A549 (cell line): ENCODE results near the gene EXOG. TPM values are rescaled to one million over a fixed set of nuclear protein-coding genes. Genes with fewer than 3 reads are reported as not detected.

Source experiments
- ATAC-seq, 2 experiments: fragments of 200-7000 bp in 1 of 2; fragments of >200 bp in 1 of 2; cut with Nextera tagmentation in 1 of 2; cut with Tn5 transposase in 1 of 2; 3 replicates each; pipeline versions ENCODE4 v1.8.0 to v1.9.1; 2018 to 2020; ENCODE audit warnings: mild to moderate bottlenecking in 1 of 2, moderate library complexity in 1 of 2
- CTCF ChIA-PET: fragments of 300-600 bp; sonication (Branson Sonifier 250); formaldehyde crosslinking; extraction: SDS; loops from one replicate; lab custom pipeline; 2021; ENCODE audit warnings: antibody characterized with exemption, inconsistent platforms; lab: Yijun Ruan, JAX
- POLR2A ChIA-PET: fragments of 350-600 bp; formaldehyde crosslinking; extraction: SDS; loops from one replicate; lab custom pipeline; 2021; ENCODE audit warnings: antibody characterized with exemption, inconsistent platforms; lab: Yijun Ruan, JAX
- DNase-seq, 2 experiments: peaks; one replicate each; pipeline versions ENCODE4 v3.0.0 to v3.0.0-alpha.2; 2011 to 2016; ENCODE audit warnings: low read depth in 1 of 2, low spot score in 1 of 2
- FAIRE-seq: peaks from 2 replicates; lab custom pipeline; 2011; peaks lifted over from hg19 to GRCh38; lab: Jason Lieb, UNC
- H3K27ac ChIP-seq, 2 experiments: fragments of >200 bp; sonication (Bioruptor Twin); formaldehyde crosslinking; 3 replicates each; pipeline ENCODE4 v1.5.1; 2016 to 2017
- H3K4me1 ChIP-seq: fragments of >200 bp; sonication (Bioruptor Twin); formaldehyde crosslinking; 3 replicates; pipeline ENCODE4 v1.6.1; 2016
- H3K4me2 ChIP-seq: fragments of >200 bp; sonication (Bioruptor Twin); formaldehyde crosslinking; 3 replicates; pipeline ENCODE4 v1.6.1; 2016
- H3K4me3 ChIP-seq: fragments of >200 bp; sonication (Bioruptor Twin); formaldehyde crosslinking; 3 replicates; pipeline ENCODE4 v1.5.1; 2016
- H3K9me3 ChIP-seq: fragments of >200 bp; sonication (Bioruptor Twin); formaldehyde crosslinking; 3 replicates; pipeline ENCODE4 v1.6.1; 2016
- ATOH8 ChIP-seq: fragments of 250-450 bp; sonication (Bioruptor Pico); IDR thresholded peaks from 2 replicates; pipeline ENCODE4 v1.5.0; 2020; ENCODE audit warnings: low read depth, mild to moderate bottlenecking, moderate library complexity
- CEBPB ChIP-seq, 2 experiments: fragments of >200 bp in 1 of 2; sonication (Bioruptor Twin) in 1 of 2; formaldehyde crosslinking in 1 of 2; IDR thresholded peaks; 2 replicates each; pipeline ENCODE4 v1.6.1; 2012 to 2016
- CHD2 ChIP-seq: fragments of 150-350 bp; IDR thresholded peaks from 2 replicates; pipeline ENCODE4 v1.6.1; 2014; ENCODE audit warnings: low read length; ENCODE audit not compliant: partially characterized antibody
- ELK1 ChIP-seq: fragments of 150-350 bp; IDR thresholded peaks from 2 replicates; pipeline ENCODE4 v1.6.1; 2014; ENCODE audit warnings: low read depth, mild to moderate bottlenecking, low read length
- ESRRA ChIP-seq: fragments of 150-350 bp; IDR thresholded peaks from 2 replicates; pipeline ENCODE4 v1.6.1; 2014; ENCODE audit warnings: mild to moderate bottlenecking, low read length, borderline replicate concordance
- FOSB ChIP-seq: fragments of 250-450 bp; sonication (Bioruptor Pico); IDR thresholded peaks from 2 replicates; pipeline ENCODE4 v1.5.0; 2020; ENCODE audit warnings: mild to moderate bottlenecking, moderate library complexity
- FOXS1 ChIP-seq: fragments of 250-450 bp; sonication (Bioruptor Pico); IDR thresholded peaks from 2 replicates; pipeline ENCODE4 v1.5.0; 2020; ENCODE audit warnings: mild to moderate bottlenecking, moderate library complexity
- HDAC2 ChIP-seq: fragments of 200-600 bp; sonication (generic); IDR thresholded peaks from 2 replicates; pipeline ENCODE4 v1.6.1; 2016
- HES2 ChIP-seq: fragments of >200 bp; sonication (Bioruptor Twin); formaldehyde crosslinking; IDR thresholded peaks from 2 replicates; pipeline ENCODE4 v1.6.1; 2016
- HMGXB4 ChIP-seq: fragments of 250-450 bp; sonication (Bioruptor Pico); IDR thresholded peaks from 2 replicates; pipeline ENCODE4 v1.5.0; 2021; ENCODE audit warnings: mild to moderate bottlenecking, moderate library complexity, borderline replicate concordance
- HOXB13 ChIP-seq: fragments of 250-450 bp; sonication (Bioruptor Pico); IDR thresholded peaks from 2 replicates; pipeline ENCODE4 v1.5.0; 2020; ENCODE audit warnings: low read depth, mild to moderate bottlenecking, moderate library complexity
- JUNB ChIP-seq: fragments of >200 bp; sonication (Bioruptor Twin); formaldehyde crosslinking; IDR thresholded peaks from 2 replicates; pipeline ENCODE4 v1.6.1; 2016
- KDM1A ChIP-seq: fragments of 200-600 bp; sonication (generic); IDR thresholded peaks from 2 replicates; pipeline ENCODE4 v1.6.1; 2016; ENCODE audit warnings: low read depth, mild to moderate bottlenecking
- KDM5A ChIP-seq: fragments of 200-600 bp; sonication (generic); IDR thresholded peaks from 2 replicates; pipeline ENCODE4 v1.6.1; 2016; ENCODE audit warnings: antibody characterized with exemption, mild to moderate bottlenecking
- MYC ChIP-seq: IDR thresholded peaks from 2 replicates; pipeline ENCODE4 v1.6.1; 2012; ENCODE audit warnings: mild to moderate bottlenecking, inconsistent platforms, low read length, improper control_type of control experiment, borderline replicate concordance
- POLR2A ChIP-seq: IDR thresholded peaks from 2 replicates; pipeline ENCODE4 v1.6.1; 2012; ENCODE audit warnings: mild to moderate bottlenecking, low read length
- RNF2 ChIP-seq: fragments of 200-600 bp; sonication (generic); IDR thresholded peaks from 2 replicates; pipeline ENCODE4 v1.6.1; 2016; ENCODE audit warnings: low read depth, mild to moderate bottlenecking, antibody characterized with exemption, moderate library complexity, borderline replicate concordance
- SMC3 ChIP-seq: fragments of >200 bp; sonication (Bioruptor Twin); formaldehyde crosslinking; IDR thresholded peaks from 3 replicates; pipeline ENCODE4 v1.6.1; 2018; ENCODE audit warnings: inconsistent platforms
- ZNF302 ChIP-seq: fragments of 250-450 bp; sonication (Bioruptor Pico); IDR thresholded peaks from 2 replicates; pipeline ENCODE4 v1.9.0; 2021; ENCODE audit warnings: inconsistent platforms, mild to moderate bottlenecking, moderate library complexity
- ZSCAN20 ChIP-seq: fragments of 250-450 bp; sonication (Bioruptor Pico); IDR thresholded peaks from 2 replicates; pipeline ENCODE4 v1.8.0; 2022; ENCODE audit warnings: mild to moderate bottlenecking, moderate library complexity
- WGBS: methylation state at CpG from one replicate; pipeline ENCODE4 v1.1.6; 2017; ENCODE audit errors: missing lambda C conversion rate; 5-methylcytosine and 5-hydroxymethylcytosine counted together
- polyA plus RNA-seq, 4 experiments: library from polyadenylated mRNA; depleted of rRNA in 3 of 4; stranded (reverse); fragments of >200 nt; fragmentation: RNase III in 1 of 4; extraction: RNeasy Plus Mini Kit Qiagen cat#74134 plus additional on column Dnase treatment in 1 of 4; gene quantifications; 2 replicates in 3 of 4; 3 replicates in 1 of 4; pipeline ENCODE4 v1.2.3, GENCODE V29; 2011 to 2017

Gene EXOG
- polyA plus RNA-seq, 2 of the 4 experiments (the other 2 are of a cell fraction), result 11.2 to 17.1 TPM

GRCh38 chr3:38510631-38511030 is 14.5 kb downstream of the EXOG start:
- ChIA-PET POLR2A (no interaction called here), CTCF (interaction anchor here (0.6 to 5.4 kb wide), 3 partner anchors 10 to 71 kb away, joined by 3 to 30 read pairs (median 12); partner anchors contain the start of gene EXOG)
- FAIRE-seq, result no peak
- no peak overlapping the region for H3K4me2 ChIP-seq
- H3K4me3 ChIP-seq, result no peak overlapping the region
- no peaks in the 10 kb centered on the region for H3K9me3 ChIP-seq
- no peak for TF ChIP-seq KDM1A
- TF ChIP-seq ELK1, result no peak
- TF ChIP-seq ATOH8 (CRISPR knock-in tag), result no peak
- no peak for TF ChIP-seq JUNB
- TF ChIP-seq ZSCAN20, result no peak
- no peak for TF ChIP-seq ZNF302 (CRISPR knock-in tag)
- TF ChIP-seq CEBPB (IDR thresholded peaks at IDR 0.05), result no peak
- TF ChIP-seq HDAC2, result no peak
- no peak for TF ChIP-seq HMGXB4 (CRISPR knock-in tag)
- TF ChIP-seq ESRRA, result no peak
- TF ChIP-seq CHD2, result no peak
- TF ChIP-seq HES2, result no peak
- ATAC-seq, result no peak
- no peak for DNase-seq
- H3K27ac ChIP-seq, result no peak overlapping the region
- no peaks in the 10 kb centered on the region for H3K4me1 ChIP-seq

GRCh38 chr3:38511546-38511945 is 15.4 kb downstream of the EXOG start:
- H3K27ac ChIP-seq, result no peak overlapping the region
- H3K4me2 ChIP-seq, result no peak overlapping the region
- DNase-seq, result no peak
- TF ChIP-seq HOXB13 (CRISPR knock-in tag), result no peak
- TF ChIP-seq POLR2A, result no peak
- TF ChIP-seq MYC, result no peak
- TF ChIP-seq SMC3, result no peak
- H3K4me1 ChIP-seq, result peaks cover 7% of the 10 kb centered on the region; the same call in 2 of the 3 replicates
- no peak overlapping the region for H3K4me3 ChIP-seq
- H3K9me3 ChIP-seq, result no peaks in the 10 kb centered on the region
- ChIA-PET CTCF (interaction anchor here (3.0 to 5.4 kb wide), 2 partner anchors 10 to 16 kb away, joined by 12 to 30 read pairs; partner anchors contain the start of gene EXOG), POLR2A (no interaction called here)
- 90% methylated on average over 3 of the region's 3 CpGs for WGBS
- peak; percentile 72 for FAIRE-seq
- ATAC-seq, result no peak

GRCh38 chr3:38515367-38515766 is 19.2 kb downstream of the EXOG start:
- no peak for ATAC-seq
- no peak for DNase-seq
- Histone ChIP-seq H3K4me3 (no peak overlapping the region), H3K4me1 (peaks cover 7% of the 10 kb centered on the region; the same call in 2 of the 3 replicates), H3K27ac (no peak overlapping the region), H3K9me3 (no peaks in the 10 kb centered on the region), H3K4me2 (no peak overlapping the region)
- ChIA-PET CTCF (interaction anchor here (0.5 to 3.0 kb wide), 4 partner anchors 19 to 484 kb away, joined by 3 to 8 read pairs (median 5); partner anchors contain the start of gene EXOG), POLR2A (no interaction called here)
- no peak for FAIRE-seq
- TF ChIP-seq RNF2, result no peak
- no peak for TF ChIP-seq KDM5A
- TF ChIP-seq ELK1, result no peak
- no peak for TF ChIP-seq FOXS1
- no peak for TF ChIP-seq FOSB (CRISPR knock-in tag)
- 91% methylated on average over 7 of the region's 7 CpGs for WGBS
